ENCODE results near the gene IGSF9. TPM values are rescaled to one million over a fixed set of nuclear protein-coding genes. Genes with fewer than 3 reads are reported as not detected.

Gene IGSF9
- total RNA-seq, 1 donor = under 0.01 TPM

- H3K4me1 ChIP-seq (ENCODE audit: insufficient read depth, low read length) = peaks cover 6% of the 10 kb centered on the region
- TF ChIP-seq CTCF (IDR thresholded peaks at IDR 0.05; ENCODE audit: extremely low read depth, low read depth, low read length) = no peak
- H3K4me2 ChIP-seq (ENCODE audit: insufficient read depth, low read length) = no peak overlapping the region
- no peak overlapping the region for H2AFZ ChIP-seq (ENCODE audit: low read length)
- H3K27me3 ChIP-seq (ENCODE audit: insufficient read depth, low read length) = peaks cover 26% of the 10 kb centered on the region
- no peaks in the 10 kb centered on the region for H3K9me3 ChIP-seq (ENCODE audit: low read depth, low read length)
- H3K27ac ChIP-seq (ENCODE audit: low read depth, low read length) = no peak overlapping the region
- peak; percentile 51 for DNase-seq (ENCODE audit: insufficient read length, low spot score, missing footprints)
- H4K20me1 ChIP-seq (ENCODE audit: insufficient read depth, low read length) = no peaks in the 10 kb centered on the region
- H3K79me2 ChIP-seq (ENCODE audit: insufficient read depth, low read length) = no peaks in the 10 kb centered on the region
- no peak overlapping the region for H3K4me3 ChIP-seq (ENCODE audit: insufficient read depth, low read length)
- no peaks in the 10 kb centered on the region for H3K36me3 ChIP-seq (ENCODE audit: insufficient read depth, low read length)
These were observed 3.5 kb downstream of the IGSF9 start for GRCh38 chr1:159941591-159942560.

GRCh38 chr1:159941141-159941540 is 4.3 kb downstream of the IGSF9 start:
- Histone ChIP-seq H3K27me3 (ENCODE audit: insufficient read depth, low read length) (peaks cover 26% of the 10 kb centered on the region), H3K9me3 (ENCODE audit: low read depth, low read length) (no peaks in the 10 kb centered on the region), H4K20me1 (ENCODE audit: insufficient read depth, low read length) (no peaks in the 10 kb centered on the region), H3K27ac (ENCODE audit: low read depth, low read length) (no peak overlapping the region), H3K79me2 (ENCODE audit: insufficient read depth, low read length) (no peaks in the 10 kb centered on the region), H3K4me3 (ENCODE audit: insufficient read depth, low read length) (no peak overlapping the region), H2AFZ (ENCODE audit: low read length) (no peak overlapping the region), H3K4me2 (ENCODE audit: insufficient read depth, low read length) (no peak overlapping the region), H3K4me1 (ENCODE audit: insufficient read depth, low read length) (peaks cover 6% of the 10 kb centered on the region), H3K36me3 (ENCODE audit: insufficient read depth, low read length) (no peaks in the 10 kb centered on the region)
- TF ChIP-seq CTCF (IDR thresholded peaks at IDR 0.05; ENCODE audit: extremely low read depth, low read depth, low read length) = no peak
- DNase-seq (ENCODE audit: insufficient read length, low spot score, missing footprints) = no peak

GRCh38 chr1:159940006-159940620 is 5.3 kb downstream of the IGSF9 start:
- H3K27ac ChIP-seq (ENCODE audit: low read depth, low read length) = no peak overlapping the region
- H3K4me1 ChIP-seq (ENCODE audit: insufficient read depth, low read length) = peaks cover under 1% of the 10 kb centered on the region
- H3K4me3 ChIP-seq (ENCODE audit: insufficient read depth, low read length) = no peak overlapping the region
- no peak overlapping the region for H3K4me2 ChIP-seq (ENCODE audit: insufficient read depth, low read length)
- no peak overlapping the region for H2AFZ ChIP-seq (ENCODE audit: low read length)
- H3K36me3 ChIP-seq (ENCODE audit: insufficient read depth, low read length) = no peaks in the 10 kb centered on the region
- H3K79me2 ChIP-seq (ENCODE audit: insufficient read depth, low read length) = no peaks in the 10 kb centered on the region
- H3K9me3 ChIP-seq (ENCODE audit: low read depth, low read length) = no peaks in the 10 kb centered on the region
- no peaks in the 10 kb centered on the region for H4K20me1 ChIP-seq (ENCODE audit: insufficient read depth, low read length)
- H3K27me3 ChIP-seq (ENCODE audit: insufficient read depth, low read length) = peaks cover 28% of the 10 kb centered on the region
- no peak for TF ChIP-seq CTCF (IDR thresholded peaks at IDR 0.05; ENCODE audit: extremely low read depth, low read depth, low read length)
- peak; percentile 85 for DNase-seq (ENCODE audit: insufficient read length, low spot score, missing footprints)

GRCh38 chr1:159939678-159940002 is 5.8 kb downstream of the IGSF9 start:
- Histone ChIP-seq H3K27me3 (ENCODE audit: insufficient read depth, low read length) (peaks cover 23% of the 10 kb centered on the region), H2AFZ (ENCODE audit: low read length) (no peak overlapping the region), H3K36me3 (ENCODE audit: insufficient read depth, low read length) (no peaks in the 10 kb centered on the region), H3K9me3 (ENCODE audit: low read depth, low read length) (no peaks in the 10 kb centered on the region), H3K79me2 (ENCODE audit: insufficient read depth, low read length) (no peaks in the 10 kb centered on the region), H3K4me3 (ENCODE audit: insufficient read depth, low read length) (no peak overlapping the region), H3K4me1 (ENCODE audit: insufficient read depth, low read length) (no peaks in the 10 kb centered on the region), H3K27ac (ENCODE audit: low read depth, low read length) (no peak overlapping the region), H3K4me2 (ENCODE audit: insufficient read depth, low read length) (no peak overlapping the region), H4K20me1 (ENCODE audit: insufficient read depth, low read length) (no peaks in the 10 kb centered on the region)
- no peak for TF ChIP-seq CTCF (IDR thresholded peaks at IDR 0.05; ENCODE audit: extremely low read depth, low read depth, low read length)
- no peak for DNase-seq (ENCODE audit: insufficient read length, low spot score, missing footprints)
